ENCODE results near the gene FAM136A.
"Not testable (repeated sequence)": the region's sequence is repeated elsewhere in the genome, so short reads cannot be mapped to it uniquely, and the experiment has no call there.

Gene FAM136A

DNA sequence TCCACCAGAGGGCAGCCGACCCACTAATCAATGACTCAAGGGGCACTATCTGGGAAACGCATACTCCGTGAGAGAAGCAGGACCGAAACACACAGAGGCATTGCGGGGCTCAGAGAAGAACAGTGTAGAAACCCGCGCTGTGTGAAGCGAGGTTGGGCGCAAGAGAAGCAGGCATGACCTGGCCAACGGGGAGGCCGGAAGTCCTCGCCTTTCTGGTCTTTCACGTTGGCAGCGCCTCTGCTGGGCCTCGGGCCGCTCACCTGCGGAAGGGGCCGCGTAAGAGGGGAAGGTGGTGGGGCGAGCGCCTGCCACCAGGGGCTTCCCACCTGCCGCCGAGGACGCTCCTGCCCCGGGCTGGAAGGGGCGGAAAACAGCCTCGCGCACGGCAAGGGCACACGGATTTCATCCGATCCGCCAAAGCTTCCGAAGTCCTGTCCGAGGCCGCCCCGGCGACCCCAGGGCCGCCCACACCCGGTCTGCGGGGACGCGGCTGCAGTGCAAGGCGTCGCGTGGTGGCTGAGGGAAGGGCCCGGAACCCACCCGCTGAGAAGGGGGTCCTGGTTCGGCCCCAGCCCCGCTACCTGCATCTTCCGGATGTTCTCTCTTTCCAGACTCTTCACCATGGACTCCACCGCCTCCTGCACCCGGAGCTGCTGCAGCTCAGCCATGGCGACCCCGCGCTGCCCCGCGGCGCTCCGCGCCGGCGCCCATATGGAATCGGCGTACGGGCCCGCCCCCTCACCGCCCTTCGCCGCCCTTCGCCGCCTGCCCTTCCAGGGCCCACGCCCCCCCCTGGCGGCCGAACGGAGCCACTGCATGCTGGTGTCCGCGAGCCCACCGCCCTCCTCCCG lies at the start of gene FAM136A:
FAM136A (minus strand) TSS at position 724 of the 851 bp plus-strand sequence; CDS start at position 668, 56 bp downstream.
- DNase-seq, result peak; percentile 88

DNA sequence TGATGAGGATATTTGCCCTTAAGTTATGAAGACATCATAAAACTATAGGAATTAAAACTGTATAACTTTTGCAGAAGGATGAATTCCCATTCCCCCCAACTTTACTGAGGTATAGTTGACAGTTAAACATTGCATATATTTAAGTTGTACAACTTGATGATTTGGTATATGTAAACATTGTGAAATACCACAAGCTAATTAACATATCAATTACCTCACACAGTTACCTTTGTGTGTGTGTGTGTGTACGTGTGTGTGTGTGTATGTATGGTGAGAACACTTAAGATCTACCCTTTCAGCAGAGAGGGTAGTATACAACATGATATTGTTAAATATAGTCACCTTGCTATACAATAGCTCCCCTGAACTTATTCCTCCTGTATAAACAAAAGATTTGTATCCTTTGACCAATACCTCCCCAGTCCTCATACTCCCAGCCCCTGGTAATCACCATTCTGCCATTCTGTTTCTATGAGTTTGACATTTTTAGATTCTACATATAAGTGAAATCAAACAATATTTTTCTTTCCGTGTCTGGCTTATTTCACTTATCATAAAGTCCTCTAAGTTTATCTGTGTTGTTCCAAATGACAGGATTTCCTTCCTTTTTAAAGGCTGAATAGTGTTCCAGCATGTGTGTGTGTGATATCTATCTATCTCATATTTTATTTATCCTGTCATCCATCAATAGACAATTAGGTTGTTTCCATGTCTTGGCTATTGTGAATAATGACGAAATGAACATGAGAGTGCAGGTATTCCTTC lies 48.2 kb upstream of the FAM136A start:
- no peak for DNase-seq

DNA sequence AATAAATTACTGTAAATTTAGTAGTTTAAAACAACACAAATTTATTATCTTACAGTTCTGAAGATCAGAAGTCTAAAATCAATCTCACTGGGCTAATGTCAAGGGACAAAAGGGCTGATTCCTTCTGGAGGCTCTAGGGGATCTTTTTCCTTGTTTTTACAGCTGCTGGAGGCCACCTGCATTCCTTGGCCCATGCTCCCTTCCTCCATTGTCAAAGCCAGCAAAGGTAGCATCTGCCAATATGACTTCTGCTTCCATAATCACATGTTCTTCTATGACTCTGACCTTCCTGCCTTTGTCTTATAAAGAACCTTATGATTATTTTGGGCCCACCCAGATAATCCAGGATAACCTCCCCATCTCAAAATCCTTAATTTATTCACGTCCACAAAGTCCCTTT lies 46.0 kb upstream of the FAM136A start:
- DNase-seq, result no peak

DNA sequence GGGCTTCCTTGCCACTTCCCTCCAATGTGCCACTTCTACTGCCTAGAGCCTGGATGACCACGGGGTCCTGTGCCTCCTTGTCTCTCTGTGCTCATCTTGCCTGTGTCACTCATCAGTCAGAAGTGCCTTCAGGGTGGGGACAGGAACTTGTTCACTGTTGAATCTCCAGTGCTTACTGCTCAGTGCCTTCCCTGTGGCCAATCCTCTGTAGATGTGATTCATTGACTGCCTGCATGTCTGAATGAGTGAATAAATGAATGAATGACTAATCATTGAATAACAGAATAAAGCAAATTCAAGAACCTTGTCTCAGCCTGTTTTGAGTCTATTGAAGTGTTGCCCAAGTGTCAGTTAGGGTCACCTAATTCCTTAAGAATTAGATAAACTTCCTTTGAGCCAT lies 42.3 kb upstream of the FAM136A start:
- DNase-seq, result no peak

DNA sequence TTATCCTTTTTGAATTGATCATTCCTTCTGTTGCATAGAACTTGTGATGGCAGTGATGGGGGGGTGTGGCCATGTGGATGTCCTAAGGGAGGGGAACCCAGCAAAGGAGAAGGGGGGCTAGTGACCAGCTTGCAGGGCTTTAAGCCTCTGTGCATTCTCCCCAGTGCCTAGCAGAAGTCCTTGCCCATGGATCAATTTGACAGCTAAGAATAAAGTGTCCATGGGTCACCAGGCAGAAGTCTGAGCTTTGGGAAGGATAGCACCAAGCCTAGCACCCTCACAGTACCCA lies 39.6 kb upstream of the FAM136A start:
- no peak for DNase-seq

DNA sequence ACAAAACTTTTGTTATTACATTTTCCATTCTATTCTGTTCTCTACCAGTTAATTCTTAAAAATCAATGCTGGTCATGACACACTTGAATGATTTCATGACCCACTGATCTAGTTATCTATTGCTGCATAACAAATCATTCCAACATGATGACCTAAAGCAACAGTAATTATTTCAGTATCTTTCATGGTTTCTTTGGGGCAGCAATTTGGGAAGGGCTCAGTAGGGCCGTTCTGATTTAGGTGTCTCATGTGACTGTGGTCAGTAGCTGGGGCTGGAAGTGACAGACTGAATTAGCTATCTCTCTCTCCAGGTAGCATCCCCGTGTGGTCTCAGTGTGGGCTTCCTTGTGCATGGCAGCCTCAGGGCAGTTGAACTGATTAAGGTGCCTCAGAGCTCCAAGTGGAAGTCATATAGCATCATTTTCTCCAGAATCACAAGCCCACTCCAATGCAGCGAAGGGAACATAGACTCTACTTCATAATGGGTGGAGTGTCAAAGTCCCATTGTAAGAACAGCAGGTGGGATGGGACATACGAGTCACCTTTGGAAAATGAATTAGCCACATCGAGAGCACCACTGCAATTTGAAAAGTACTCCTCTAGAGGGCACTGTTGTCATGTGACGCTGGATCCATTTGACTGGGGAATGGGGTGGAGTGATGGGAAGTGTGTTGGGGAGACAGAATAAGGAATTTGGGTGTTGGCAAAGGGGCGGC lies 39.1 kb upstream of the FAM136A start:
- DNase-seq, result peak; percentile 40

DNA sequence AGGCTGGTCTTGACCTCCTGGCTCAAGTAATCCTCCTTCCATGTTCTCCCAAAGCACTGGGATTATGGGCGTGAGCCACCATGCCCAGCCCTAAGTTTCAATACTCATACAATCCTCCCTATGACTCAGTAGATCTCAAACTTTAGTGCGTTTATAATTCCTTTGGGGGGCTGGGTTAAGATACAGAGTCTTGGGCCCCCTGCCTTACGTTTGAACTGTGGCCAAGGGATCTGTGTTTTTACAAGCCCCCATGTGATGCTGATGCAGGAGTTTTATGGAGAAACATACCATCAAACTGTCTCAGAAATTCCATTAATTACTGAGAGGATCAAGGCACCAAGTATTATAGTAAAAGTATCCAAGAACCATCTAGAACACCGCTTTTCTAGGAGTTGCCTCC lies 38.2 kb upstream of the FAM136A start:
- DNase-seq, result no peak

DNA sequence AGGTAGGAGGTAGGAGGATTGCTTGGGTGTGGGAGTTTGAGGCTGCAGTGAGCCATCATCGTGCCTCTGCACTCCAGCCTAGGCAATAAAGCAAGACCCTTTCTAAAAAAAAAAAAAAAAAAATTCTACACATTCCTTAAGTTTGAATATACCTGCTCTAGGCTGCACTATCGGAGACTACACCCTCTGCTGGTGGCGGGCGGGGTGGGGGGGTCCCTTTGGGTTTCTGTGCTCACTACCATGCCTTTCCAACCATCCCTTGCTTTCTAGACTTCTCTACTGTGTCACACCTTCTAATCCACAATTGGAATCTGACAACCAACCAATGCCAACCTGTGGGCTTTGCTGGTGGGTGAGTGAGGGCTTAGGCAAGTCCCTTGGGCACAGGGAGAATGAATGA lies 34.7 kb upstream of the FAM136A start:
- DNase-seq, result no peak

DNA sequence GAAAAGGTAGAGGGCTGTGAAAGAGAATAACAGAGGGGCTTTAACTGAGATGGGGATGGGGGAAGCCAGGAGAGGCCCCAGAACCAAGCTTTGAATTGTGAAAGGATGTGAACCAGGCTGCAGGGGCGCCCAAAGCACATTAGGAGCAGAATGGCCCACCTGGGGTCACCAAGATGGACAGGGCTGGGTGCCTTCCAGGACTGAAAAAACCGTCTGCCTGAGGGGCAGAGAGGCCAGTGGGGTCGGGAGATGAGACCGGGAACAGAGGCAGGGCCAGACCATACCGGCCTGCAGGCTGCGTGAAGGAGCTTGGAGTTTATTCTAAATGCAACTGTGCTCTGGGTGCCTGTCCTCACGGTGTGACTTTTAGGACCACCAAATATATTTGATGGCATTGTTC lies 29.1 kb upstream of the FAM136A start:
- DNase-seq, result no peak

DNA sequence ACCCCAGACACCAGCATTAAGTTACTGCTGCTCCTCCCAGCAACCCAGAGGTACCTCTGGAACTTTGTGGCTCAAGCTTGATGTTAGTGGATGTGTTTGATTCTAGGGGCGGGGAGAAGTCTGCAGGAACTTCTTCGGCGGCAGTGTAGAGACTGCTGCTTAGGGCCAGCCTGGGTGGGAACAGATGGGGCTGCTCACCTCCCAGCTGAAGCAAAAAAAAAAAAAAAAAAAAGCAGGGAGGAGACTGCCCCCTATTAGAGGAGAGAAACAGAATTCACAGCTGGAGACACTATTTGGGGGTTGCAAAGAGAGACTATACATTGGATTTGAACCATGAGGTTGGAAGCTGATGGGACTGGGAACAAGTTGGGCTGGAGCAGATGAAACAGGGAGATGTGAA lies 28.6 kb upstream of the FAM136A start:
- no peak for DNase-seq

DNA sequence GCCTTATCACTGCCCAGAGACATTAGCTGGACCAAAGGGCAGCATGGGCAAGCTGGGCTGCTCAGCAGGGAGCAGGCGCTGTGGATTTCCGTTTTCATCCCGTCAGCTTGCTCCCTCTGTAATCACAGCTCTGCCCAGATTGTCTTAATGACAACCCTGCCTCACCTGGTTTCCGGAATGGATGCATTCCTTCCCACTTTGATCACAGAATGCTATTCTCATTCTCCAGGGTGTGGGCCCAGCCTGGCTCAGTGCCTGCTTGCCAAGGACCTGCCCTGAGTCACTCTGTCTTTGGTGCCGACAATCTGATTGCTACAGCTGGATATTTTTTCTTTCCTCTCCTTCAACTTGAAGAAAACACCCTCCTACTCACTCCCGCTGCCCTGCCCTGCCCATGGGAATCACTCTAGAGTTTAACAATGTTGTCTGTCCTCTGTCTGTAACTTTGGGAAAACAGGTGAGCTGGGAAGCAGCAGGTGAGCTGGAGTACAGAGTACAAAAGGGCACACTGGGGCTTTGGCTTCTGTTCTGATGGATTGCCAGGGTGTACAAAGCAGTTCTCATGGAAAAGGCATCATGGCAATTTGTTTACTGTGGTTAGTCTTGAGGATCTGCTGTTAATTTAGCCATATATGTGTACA lies 27.2 kb upstream of the FAM136A start:
- peak; percentile 51 for DNase-seq

DNA sequence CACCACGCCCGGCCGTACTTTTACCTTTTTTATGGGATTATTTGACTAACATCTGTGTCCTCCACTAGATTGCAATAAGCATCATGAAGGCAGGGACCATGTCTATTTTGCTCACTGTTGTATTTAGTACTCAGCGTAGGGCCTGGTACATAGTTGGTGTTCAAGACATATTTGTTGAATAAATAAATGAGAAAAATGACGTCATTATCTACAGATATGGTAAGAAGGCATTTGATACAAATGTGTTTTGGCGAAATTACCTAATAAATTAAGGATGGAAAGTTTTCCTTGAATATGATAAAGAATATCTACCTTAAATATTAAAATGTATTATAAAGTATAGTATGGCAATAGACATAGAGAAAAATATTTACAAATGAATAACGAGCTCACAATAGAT lies 24.0 kb upstream of the FAM136A start:
- no peak for DNase-seq

DNA sequence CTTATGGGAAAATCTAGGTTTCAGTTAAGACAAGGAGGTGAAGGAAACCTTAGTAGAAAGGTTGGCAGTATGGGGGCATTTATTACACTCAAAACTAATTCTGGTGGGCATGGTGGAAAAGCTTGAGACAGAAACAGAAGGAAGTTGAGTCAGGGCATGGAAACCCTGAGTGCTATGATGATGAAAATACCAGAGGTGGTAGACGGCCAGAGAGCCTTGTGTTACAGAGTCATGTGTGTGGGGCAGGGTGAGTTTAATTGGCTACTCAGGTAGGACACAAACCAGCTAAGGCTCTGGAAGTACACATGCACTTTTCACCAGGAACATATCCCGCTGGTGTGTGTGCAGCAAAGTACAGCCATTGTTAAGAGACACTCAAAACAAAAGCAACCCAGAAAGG lies 20.7 kb upstream of the FAM136A start:
- DNase-seq, result no peak

DNA sequence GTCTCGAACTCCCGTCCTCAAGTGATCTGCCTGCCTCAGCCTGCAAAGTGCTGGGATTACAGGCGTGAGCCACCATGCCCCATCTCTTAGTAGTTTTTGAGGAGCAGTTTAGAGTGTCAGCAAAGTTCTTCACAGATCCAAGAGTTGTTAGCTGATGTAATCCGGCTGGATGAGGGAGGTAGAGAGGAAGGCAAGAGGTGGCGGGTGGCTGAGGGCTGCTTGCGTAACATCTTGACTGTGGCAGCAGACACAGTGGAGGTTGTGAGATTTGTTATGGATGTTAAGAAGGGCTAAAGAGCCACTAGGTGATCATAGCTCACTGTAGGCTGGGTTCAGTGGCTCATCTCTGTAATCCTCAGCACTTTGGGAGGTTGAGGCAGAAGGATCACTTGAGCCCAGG lies 19.5 kb upstream of the FAM136A start:
- DNase-seq, result no peak

DNA sequence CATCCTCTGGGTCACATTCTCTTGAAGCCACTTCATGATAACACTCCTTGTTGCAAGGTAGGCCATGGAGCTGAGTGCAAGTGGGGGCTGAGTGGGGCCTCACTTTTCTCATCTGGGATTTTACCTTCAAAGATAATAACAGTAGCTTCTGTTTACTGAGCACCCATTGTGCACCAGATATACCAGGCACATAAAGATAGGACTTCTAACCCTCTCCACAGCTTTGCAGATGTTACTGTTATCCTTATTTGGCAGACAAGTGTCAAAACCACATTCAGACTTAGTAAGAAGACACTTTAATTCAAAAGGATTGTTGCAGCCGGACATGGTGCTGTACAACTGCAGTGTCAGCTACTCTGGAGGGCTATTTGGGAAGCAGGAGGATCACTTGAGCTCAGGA lies 12.8 kb upstream of the FAM136A start:
- no peak for DNase-seq

DNA sequence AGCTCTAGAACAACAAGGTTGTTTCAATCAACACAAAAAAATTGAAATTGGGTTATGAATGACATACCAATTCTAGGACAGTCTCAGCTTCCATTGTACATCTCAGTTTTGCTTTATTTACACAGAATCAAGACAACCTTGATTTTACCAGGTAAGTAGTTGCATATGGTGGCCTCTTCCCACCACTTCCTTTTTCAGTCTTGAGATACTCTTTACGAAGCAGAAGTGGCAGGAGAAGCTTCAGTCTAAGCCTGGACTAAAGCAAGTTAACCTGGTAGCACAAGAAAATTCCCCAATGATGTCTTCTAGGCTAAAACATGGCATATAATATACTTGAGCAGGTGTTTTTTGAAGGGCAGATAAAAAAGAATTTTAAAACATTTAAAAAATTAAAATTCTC lies 10.7 kb upstream of the FAM136A start:
- no peak for DNase-seq

DNA sequence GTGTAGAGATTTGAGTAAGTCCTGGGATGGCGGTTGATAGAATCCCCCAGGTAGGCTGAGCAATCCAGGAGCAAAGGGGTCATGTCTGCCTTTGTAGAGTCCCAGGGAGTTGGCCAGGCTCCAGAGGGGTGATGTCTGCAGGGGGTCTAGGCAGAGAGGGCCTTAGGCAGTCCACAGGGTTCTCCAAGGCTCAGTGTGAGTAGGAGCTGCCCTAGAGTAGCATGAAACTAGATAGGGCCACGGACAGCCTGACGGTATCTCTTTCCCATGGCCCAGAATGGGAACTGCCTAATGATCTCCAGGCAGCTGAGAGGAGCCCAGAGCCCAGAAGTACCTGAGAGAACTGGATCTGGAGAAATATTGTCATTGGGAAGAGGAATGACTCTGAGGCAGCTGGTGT lies 9.0 kb upstream of the FAM136A start:
- no peak for DNase-seq

DNA sequence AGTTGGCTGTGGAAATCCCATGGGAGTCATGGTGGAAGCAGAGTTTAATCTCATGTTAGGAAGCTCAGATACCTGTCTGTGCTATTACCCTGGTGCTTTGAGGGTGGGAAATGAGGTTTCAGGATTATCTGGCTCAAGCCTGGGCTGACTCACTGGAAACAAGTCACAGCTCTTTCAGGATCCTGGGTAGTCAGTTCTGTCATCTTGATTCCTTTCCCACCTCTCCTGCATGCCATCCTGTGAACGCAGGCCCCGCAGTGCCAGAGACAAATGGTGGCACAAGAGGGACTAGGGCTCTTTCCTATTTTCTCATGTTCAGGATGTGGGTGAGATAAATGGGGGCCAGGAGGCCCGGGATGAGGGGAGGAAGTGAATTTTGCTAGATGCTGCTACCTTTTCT lies 3.7 kb upstream of the FAM136A start:
- DNase-seq, result no peak

DNA sequence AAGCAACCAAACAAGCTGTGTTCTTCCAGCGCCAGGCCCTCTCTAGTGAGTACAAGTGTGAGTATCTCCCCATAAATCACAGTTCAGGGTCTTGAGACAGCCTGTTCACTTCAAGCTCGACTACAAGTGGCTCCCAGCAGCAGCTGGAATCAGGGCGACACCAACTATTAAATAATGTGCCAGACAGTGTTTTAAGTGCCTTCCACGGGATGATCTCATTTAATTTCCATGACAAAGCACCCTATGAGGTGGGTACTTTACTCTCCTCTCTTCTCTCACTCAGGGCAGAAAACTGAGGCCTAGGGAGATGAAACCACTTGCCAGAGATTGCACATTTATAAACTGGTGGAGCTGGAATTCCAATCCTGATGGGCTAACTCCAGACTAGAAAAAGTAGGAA lies 2.6 kb upstream of the FAM136A start:
- DNase-seq, result peak; percentile 79

DNA sequence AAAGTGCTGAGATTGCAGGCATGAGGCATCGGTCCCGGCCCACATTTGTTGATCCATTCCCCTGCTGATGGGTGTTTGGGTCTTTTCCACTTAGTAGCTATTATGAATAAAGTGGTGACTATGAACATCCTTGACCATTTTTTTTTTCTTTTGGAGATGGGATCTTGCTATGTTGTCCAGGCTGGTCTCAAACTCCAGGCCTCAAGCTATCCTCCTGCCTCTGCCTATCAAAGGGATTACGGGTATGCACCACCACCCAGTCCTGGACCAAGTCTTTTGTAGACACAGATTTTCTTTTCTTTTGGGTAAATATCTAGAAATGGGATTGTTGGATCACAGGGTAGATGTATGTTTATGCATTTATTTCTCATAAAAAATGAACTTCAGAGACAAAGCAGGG lies 1.3 kb upstream of the FAM136A start:
- no peak for DNase-seq

DNA sequence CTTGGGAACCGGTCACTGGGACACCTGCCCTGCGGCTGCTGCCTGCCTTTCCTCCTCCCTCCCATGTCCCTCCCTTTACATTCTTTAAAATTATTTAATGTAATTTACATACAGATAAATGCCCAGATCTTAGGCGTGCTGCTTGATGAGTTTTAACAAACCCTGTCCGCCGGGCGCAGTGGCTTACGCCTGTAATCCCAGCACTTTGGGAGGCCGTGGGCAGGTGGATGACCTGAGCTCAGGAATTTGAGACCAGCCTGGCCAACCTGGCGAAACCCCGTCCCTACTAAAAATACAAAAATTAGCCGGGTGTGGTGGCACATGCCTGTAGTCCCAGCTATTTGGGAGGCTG lies 304 bp upstream of the FAM136A start:
- not testable (repeated sequence) for DNase-seq

DNA sequence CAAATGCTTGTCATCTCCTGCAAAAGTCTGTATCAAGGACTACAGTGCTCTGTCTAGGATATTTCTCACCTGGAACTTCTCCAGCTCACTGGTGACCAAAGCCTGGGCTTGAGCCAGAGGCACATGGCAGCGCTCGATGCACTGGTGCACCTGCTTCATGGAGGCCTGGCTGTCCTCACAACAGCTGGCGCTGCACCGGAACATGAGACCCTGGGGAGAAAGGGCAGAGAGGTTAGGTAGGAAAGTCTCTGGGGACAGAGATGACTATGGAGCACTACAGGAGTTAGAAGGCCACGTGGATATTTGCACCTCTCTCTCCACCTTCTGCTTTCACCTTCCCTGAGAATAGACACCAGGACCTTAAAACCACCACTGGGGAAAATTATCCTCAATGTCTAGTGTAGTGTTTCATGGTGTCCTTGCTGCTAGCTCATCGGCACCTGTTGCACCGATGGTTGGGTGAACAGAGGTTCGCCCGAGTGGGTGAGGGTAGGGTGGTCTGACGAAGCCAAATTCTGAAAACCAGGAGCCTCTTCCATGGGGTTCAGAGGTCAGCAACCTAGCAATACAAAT lies 1.0 kb downstream of the FAM136A start:
- DNase-seq, result no peak

DNA sequence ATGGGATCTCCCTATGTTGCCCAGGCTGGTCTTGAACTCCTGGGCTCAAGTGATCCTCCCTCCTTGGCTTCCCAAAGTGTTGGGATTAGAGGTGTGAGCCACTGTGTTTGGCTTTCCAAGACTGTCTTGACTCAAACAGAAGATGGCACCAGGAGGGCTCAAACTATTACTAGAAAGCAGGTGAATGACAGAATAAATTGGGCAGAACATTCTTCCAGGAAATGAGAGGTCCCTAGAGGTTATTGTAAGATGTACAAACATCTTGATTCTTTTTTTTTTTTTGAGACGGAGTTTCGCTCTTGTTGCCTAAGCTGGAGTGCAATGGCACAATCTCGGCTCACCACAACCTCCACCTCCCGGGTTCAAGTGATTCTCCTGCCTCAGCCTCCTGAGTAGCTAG lies 4.0 kb downstream of the FAM136A start:
- DNase-seq, result not testable (repeated sequence)
